HG03521 (cell line): ENCODE measurements around the gene SAMD1.

Experiments used
- ATAC-seq: cut with Tn5 transposase; IDR thresholded peaks from one replicate; pipeline ENCODE4 v1.9.1; 2021; ENCODE audit warnings: mild to moderate bottlenecking, moderate library complexity; ENCODE audit not compliant: unreplicated experiment

The SAMD1 gene

DNA sequence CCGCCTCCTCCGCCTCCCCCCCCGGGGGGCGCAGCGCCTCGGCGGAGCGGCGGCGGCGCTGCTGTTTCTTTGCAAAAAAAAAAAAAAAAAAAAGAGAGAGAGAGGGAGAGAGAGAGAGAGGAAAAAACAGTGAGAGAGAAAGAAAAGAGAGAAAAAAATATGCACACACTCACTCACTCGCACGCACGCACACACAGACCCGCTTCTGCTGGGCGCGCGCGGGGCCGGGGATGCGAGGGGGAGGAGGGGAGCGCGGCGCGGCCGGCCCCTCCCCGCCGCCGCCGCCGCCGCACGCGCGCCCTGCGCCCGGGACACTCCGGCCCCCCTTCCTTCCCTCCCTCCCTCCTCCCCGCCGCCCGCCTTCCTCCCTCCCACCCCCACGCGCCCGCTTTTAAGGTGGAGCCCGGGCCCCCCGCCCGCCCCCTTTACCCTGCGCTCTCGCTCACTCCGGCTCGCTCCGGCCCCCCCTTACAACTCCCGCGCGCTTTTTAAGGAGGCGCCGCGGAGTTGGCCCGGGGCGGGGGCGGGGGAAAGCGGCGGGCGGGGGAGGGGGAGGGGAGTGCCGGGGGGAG, at the start of gene SAMD1:
TSS of gene SAMD1 (minus strand) at position 243 of the 572 bp plus-strand sequence.
- peak; percentile 43 for ATAC-seq

- no peak for ATAC-seq
These were observed 49.4 kb upstream of the SAMD1 start for GRCh38 chr19:14139944-14140343.

GRCh38 chr19:14138576-14139265, 48.2 kb upstream of the SAMD1 start:
- no peak for ATAC-seq

- ATAC-seq, result peak; percentile 76
These were observed 46.1 kb upstream of the SAMD1 start, which contains the start of gene ASF1B for GRCh38 chr19:14136509-14137281. ASF1B (minus strand) TSS chr19:14136589; CDS start chr19:14136456, 133 bp downstream.

DNA sequence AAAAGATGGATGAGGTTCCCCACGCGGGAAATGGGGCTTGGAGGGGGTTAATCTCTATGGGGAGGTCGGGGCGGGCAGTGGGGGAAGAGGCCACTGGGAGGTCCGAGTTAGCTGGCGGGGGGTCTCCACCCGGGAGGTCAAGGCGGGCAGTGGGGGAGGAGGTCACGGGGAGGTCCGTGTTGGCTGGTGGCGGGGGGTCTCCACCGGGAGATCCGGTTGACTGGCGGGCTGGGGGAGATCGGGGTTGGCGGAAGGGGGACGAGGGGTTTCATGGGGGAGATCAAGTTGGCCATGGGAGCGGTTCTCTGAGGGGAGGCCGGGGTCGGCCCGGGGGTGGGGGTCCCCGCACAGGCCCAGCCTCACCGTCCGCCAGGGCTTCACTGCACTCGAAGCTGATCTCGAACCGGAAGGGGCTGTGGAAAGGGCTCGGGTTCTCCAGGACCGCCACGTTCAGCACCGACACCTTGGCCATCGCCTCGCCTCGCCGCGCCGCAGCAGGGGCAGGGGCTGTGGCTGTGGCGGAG, 45.5 kb upstream of the SAMD1 start:
- no peak for ATAC-seq

DNA sequence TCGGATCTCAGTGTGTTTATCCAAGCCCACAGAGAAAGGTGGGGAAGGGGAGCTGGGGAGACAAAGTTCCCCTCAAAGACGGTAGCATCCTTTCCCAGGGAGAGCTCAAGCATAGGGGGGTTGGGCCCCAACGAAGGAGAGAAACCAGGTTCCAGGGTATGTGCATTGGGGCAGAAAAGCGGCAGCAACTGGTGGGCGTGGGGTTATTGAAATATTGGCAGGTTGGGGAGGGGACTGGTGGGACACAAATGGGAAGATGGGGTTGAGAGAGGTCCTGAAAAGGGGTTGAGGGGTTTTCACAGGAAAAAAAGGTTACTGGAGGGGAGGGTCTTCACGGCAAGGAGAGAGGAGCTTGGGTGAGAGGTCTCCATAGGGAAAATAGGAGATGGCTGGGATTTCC, 44.8 kb upstream of the SAMD1 start:
- no peak for ATAC-seq

GRCh38 chr19:14127929-14128509, 37.5 kb upstream of the SAMD1 start:
- ATAC-seq, result no peak

- no peak for ATAC-seq
These were observed 36.6 kb upstream of the SAMD1 start for GRCh38 chr19:14127176-14127575.

- ATAC-seq, result no peak
These were observed 32.4 kb upstream of the SAMD1 start for GRCh38 chr19:14122924-14123323.

GRCh38 chr19:14120497-14120780, 29.9 kb upstream of the SAMD1 start:
- ATAC-seq, result no peak

DNA sequence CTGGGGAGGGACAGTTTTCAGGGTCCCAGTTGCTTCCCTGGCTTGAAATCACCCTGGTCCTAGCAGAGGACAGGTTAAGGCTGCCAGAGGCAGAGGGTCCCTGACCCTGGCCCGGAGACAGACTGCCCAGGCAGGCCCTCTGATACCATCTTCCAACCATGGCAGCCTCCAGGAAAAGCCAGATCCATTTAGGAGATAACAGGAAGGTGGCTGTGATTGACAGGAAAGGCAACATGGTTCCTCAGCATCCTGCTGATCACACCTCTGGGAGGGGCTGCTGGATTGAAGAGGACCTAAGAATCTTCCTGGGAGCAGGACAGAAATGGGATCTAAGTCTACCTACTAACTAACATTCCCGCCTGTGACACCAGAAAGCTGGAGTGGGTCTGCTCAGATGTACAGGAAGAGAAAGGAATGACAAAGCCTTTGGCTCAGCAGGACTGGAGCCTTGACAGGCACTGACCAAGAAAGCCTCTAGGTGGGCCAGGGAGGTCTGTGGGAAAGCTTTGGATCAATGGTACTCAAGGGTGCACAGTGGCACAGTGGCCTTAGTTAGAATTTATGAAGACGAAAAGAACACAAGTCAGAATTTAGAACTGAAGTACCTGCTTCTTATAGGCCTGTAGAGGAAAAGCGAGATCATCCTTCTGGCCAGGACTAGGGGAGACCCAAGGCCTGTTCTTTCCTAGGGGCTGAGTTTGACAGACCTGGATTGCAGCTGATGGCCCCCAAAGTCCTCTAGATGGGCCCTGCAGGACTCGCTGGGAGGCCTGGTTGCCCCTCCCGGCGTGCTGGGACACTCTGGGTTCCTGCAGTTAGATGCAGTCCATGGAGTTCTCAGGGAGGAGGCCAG, 29.3 kb upstream of the SAMD1 start:
- ATAC-seq, result no peak

DNA sequence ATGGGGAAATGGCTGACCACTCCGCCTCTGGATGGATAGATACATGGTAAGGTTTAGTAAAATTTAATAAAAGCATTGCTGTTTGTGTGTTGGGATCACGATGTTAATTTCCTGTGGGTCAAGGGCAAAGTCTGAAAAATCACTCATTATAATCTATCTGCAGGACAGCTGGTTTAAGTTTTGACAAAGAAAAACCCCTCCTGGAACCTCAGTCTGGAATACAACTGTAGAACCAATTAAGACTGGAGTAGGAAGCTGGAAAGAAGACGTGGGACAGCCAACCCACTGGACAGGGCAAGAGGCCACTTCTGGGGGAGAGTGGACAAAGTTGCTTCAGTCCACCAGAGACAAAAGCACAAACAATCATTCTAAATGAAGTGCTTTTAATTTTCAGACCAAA, 28.6 kb upstream of the SAMD1 start:
- ATAC-seq, result no peak

- peak; percentile 0 for ATAC-seq
These were observed 27.9 kb upstream of the SAMD1 start for GRCh38 chr19:14118165-14119051.

- ATAC-seq, result peak; percentile 84
These were observed 27.2 kb upstream of the SAMD1 start, which contains the start of gene PRKACA for GRCh38 chr19:14117668-14118164. PRKACA (minus strand) TSS chr19:14117762; CDS start chr19:14117547, 215 bp downstream.

DNA sequence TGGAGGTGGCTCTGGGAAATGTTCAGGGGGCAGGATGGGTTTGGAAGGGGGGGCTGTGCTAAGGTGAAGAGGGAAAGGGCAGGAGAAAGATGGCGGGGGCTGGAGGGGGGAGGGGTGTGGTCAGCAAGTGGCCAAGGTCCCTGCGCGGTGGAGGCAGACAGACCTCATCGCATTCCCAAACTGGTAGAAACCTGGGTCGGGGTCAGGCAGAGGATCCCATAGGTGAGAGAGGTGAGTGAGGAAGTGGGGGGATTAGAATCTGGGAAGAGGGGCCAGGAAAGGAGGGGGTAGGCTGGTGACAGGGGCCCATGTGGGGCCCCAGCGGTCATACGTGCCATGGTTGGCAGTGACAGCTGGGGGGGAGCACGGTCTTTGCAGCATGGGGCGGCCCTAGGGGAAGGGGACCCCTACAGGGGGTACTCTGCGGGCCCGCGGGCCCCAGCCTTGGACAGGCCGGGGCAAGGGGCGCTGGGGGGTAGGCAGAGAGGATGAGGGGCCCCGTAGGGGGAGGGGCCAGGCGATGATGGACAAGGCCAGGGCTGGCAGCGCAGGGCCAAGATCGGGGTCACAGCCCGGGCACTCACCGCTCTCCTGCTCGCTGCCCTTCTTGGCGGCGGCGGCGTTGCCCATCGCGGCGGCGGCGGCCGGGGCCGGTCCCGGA, 26.5 kb upstream of the SAMD1 start:
- peak; percentile 1 for ATAC-seq

DNA sequence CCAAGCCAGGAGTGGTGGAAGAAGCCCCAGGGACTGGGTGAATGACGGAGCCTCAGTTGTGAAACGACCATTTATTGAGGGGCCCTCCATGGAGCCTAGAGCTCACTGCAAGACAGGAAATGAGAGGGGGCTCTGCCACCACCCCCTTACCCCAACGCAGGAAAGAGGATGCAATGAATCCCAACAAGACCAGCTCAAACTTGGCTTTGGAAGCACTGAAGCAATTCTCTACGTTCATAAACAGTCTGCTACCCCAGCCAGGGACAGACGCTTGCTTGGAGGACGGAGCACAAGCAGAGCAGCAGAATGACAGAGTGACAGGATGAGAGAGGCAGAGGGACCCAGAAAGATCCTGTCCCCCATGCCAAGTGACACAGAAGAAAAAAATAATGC, 26.0 kb upstream of the SAMD1 start:
- ATAC-seq, result no peak

GRCh38 chr19:14115756-14116155, 25.2 kb upstream of the SAMD1 start:
- ATAC-seq, result no peak

DNA sequence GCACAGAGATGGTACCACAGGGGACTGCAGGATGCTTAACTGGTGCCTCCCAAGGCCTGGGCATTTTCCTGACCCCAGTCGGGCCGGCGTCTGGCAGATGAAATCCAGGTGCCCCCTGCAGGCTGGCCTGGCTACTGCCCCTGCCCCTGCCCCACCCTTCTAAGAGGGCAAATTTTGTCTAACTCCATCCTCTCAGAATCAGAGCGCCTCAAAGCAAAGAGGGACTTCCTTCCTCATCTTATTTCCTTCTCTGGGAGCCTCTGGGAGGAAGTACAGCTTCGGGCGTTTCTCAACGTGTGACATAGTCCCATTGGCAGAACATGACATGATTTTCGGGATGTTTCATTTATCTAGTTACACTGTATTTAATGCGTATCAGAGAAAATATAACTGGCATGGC, 24.3 kb upstream of the SAMD1 start:
- no peak for ATAC-seq

DNA sequence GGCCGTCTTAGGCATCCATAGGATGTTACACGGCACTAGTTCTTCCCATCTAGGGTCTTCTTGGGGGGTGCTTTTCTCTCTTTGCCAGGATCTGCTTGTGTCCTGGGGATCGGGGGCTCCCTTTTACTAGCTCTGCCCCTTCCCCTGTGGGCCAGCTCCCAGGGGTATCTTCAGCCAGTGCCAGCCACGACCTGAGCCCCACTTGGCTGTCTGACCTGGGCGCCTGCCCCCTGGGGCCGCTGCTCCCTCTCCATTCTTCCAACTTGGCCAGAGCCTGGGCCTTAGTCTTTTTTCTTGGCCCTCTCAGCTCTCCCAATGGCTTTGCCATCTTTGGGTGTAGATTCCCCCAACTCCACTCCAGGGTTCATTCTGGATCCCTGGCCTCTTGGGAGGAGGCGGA, 23.9 kb upstream of the SAMD1 start:
- ATAC-seq, result no peak
